ENCODE data around the gene IDI1. TPM values are rescaled to one million over a fixed set of nuclear protein-coding genes. Genes with fewer than 3 reads are reported as not detected.

Gene IDI1
- total and polyA plus RNA-seq, 2 of the 4 experiments (the other 2 are of a cell fraction): 27.3 to 27.4 TPM

GRCh38 chr10:995559-995926 lies 53.4 kb downstream of the IDI1 start:
- Histone ChIP-seq H2BK5ac (ENCODE audit: low read depth, low read length, poor library complexity, severe bottlenecking) (no peak overlapping the region), H3K4me3 (ENCODE audit: insufficient read depth, low read depth, low read length) (no peak overlapping the region), H2BK120ac (ENCODE audit: low read depth, low read length) (no peak overlapping the region), H2BK15ac (ENCODE audit: low read depth, low read length) (no peak overlapping the region), H2AK9ac (replicated peaks; ENCODE audit: low read depth, low read length, poor library complexity) (no peak overlapping the region), H2AFZ (replicated peaks; ENCODE audit: low read length, poor library complexity) (no peak overlapping the region), H3K9me3 (ENCODE audit: control insufficient read depth, insufficient read depth, low read length) (no peaks in the 10 kb centered on the region), H4K91ac (ENCODE audit: insufficient read depth, low read depth, low read length) (no peak overlapping the region), H3K4me1 (ENCODE audit: control insufficient read depth, insufficient read depth, low read length) (no peaks in the 10 kb centered on the region; the same call in 1 of the 2 replicates), H3K18ac (ENCODE audit: low read depth, low read length) (no peak overlapping the region), H3K14ac (replicated peaks; ENCODE audit: low read depth, low read length) (no peak overlapping the region), H3K56ac (ENCODE audit: extremely low read depth, insufficient read depth, low read length) (no peak overlapping the region), H4K20me1 (ENCODE audit: insufficient read depth, low read length) (peaks cover 28% of the 10 kb centered on the region), H2BK20ac (ENCODE audit: low read depth, low read length) (no peak overlapping the region), H3K9ac (ENCODE audit: low read depth, low read length) (no peak overlapping the region), H3K23ac (ENCODE audit: low read depth, low read length) (no peak overlapping the region), H3K27me3 (ENCODE audit: control insufficient read depth, insufficient read depth, low read length) (no peaks in the 10 kb centered on the region), H4K8ac (ENCODE audit: low read depth in 2 of 2, low read length in 2 of 2) (no peak overlapping the region), H3K9me1 (ENCODE audit: insufficient read depth, low read length) (peaks cover 5% of the 10 kb centered on the region), H3K79me1 (ENCODE audit: low read depth in 1 of 2, low read length in 2 of 2) (peaks cover 44 to 49% of the 10 kb centered on the region in 2 experiments), H2AK5ac (ENCODE audit: low read depth, low read length) (no peak overlapping the region), H4K5ac (ENCODE audit: low read depth, low read length) (no peak overlapping the region), H3K36me3 (ENCODE audit: control insufficient read depth, insufficient read depth, low read length) (peaks cover 56% of the 10 kb centered on the region), H3K4me2 (ENCODE audit: low read depth, low read length) (no peak overlapping the region), H3K27ac (ENCODE audit: insufficient read depth, low read length) (no peak overlapping the region), H3K4ac (ENCODE audit: low read depth, low read length) (no peak overlapping the region)
- TF ChIP-seq MAFK (IDR thresholded peaks at IDR 0.05; ENCODE audit: low read depth, low read length) (no peak), RAD21 (IDR thresholded peaks at IDR 0.05; ENCODE audit: low read length) (no peak), CHD1 (IDR thresholded peaks at IDR 0.05; ENCODE audit: low read depth, low read length) (no peak), RFX5 (IDR thresholded peaks at IDR 0.05; ENCODE audit: low read depth, low read length) (no peak), POLR2A (IDR thresholded peaks at IDR 0.05; ENCODE audit: low read depth, low read length) (no peak), SMC3 (IDR thresholded peaks at IDR 0.05; ENCODE audit: low read depth, low read length) (no peak), NFE2L2 (IDR thresholded peaks at IDR 0.05; ENCODE audit: low read depth, low read length) (no peak), MAZ (IDR thresholded peaks at IDR 0.05; ENCODE audit: borderline replicate concordance, low read depth, low read length) (no peak)
- TF ChIP-seq, protein P1, sequence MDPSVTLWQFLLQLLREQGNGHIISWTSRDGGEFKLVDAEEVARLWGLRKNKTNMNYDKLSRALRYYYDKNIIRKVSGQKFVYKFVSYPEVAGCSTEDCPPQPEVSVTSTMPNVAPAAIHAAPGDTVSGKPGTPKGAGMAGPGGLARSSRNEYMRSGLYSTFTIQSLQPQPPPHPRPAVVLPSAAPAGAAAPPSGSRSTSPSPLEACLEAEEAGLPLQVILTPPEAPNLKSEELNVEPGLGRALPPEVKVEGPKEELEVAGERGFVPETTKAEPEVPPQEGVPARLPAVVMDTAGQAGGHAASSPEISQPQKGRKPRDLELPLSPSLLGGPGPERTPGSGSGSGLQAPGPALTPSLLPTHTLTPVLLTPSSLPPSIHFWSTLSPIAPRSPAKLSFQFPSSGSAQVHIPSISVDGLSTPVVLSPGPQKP (IDR thresholded peaks at IDR 0.05; ENCODE audit: borderline replicate concordance, low read depth, low read length): no peak
- WGBS, 2 experiments (ENCODE audit: extremely low coverage in 2 of 2, insufficient read length in 1 of 2): 100% methylated on average over 1 of the region's 7 CpGs; no CpG with 5 or more reads in 1 of the 2 experiments
- BruUV-seq (replicated peaks): no TSS peak
- no peak for DNase-seq
- POLR2A ChIA-PET (ENCODE audit: unreplicated experiment): no interaction called here
- intact Hi-C loops (cut with micrococcal nuclease) (no loop called here), dilution Hi-C loops (cut with HindIII; ENCODE audit: low sequenced_read_pairs, unreplicated experiment) (no loop called here), in situ Hi-C loops (cut with MboI; ENCODE audit: low sequenced_read_pairs) (no loop called here)
- no peak for ATAC-seq (ENCODE audit: low read depth)
- CTCF ChIA-PET: interaction anchor here (0.6 kb wide), 1 partner anchor 108 kb away, joined by 3 read pairs; no protein-coding TSS in a partner anchor
